ENCODE measurements around the gene CAPN5. TPM values are rescaled to one million over a fixed set of nuclear protein-coding genes. Genes with fewer than 3 reads are reported as not detected.

The CAPN5 gene
- total RNA-seq, 4 donors from 2014 or later = 15.9 to 24.5 (median 19.8) TPM

- H3K27me3 ChIP-seq = peaks cover 0 to 18% of the 10 kb centered on the region in 2 donors
- H3K4me1 ChIP-seq = peaks cover 0 to 26% (median 0%) of the 10 kb centered on the region in 4 donors
- H3K27ac ChIP-seq = no peak overlapping the region
- no peak for TF ChIP-seq EP300 (IDR thresholded peaks at IDR 0.05)
- no peak for TF ChIP-seq CTCF (IDR thresholded peaks at IDR 0.05)
- no peak for TF ChIP-seq POLR2A (IDR thresholded peaks at IDR 0.05)
- H3K9me3 ChIP-seq = no peaks in the 10 kb centered on the region
- H3K36me3 ChIP-seq = no peaks in the 10 kb centered on the region
- 97 to 98% methylated on average over 4 of the region's 4 CpGs for WGBS, 2 donors
- H3K4me3 ChIP-seq = no peak overlapping the region
- DNase-seq (ENCODE audit: low spot score in 2 of 2) = no peak
Measured at GRCh38 chr11:77141475-77141874, 74.7 kb downstream of the CAPN5 start.

GRCh38 chr11:77142091-77142975 lies 75.6 kb downstream of the CAPN5 start:
- DNase-seq (ENCODE audit: low spot score in 2 of 2) = no peak
- Histone ChIP-seq H3K36me3 (no peaks in the 10 kb centered on the region), H3K4me1 (peaks cover 0 to 30% (median 0%) of the 10 kb centered on the region in 4 donors), H3K27me3 (peaks cover 0 to 13% of the 10 kb centered on the region in 2 donors), H3K27ac (no peak overlapping the region), H3K9me3 (no peaks in the 10 kb centered on the region), H3K4me3 (no peak overlapping the region)
- WGBS, 2 donors = 91 to 92% methylated on average over 11 of the region's 11 CpGs
- TF ChIP-seq EP300 (IDR thresholded peaks at IDR 0.05) = no peak

GRCh38 chr11:77143405-77144020 lies 76.7 kb downstream of the CAPN5 start:
- Histone ChIP-seq H3K36me3 (no peaks in the 10 kb centered on the region), H3K4me1 (peaks cover 0 to 31% (median 3%) of the 10 kb centered on the region in 4 donors), H3K27me3 (peaks cover 0 to 7% of the 10 kb centered on the region in 2 donors), H3K27ac (no peak overlapping the region), H3K4me3 (no peak overlapping the region), H3K9me3 (no peaks in the 10 kb centered on the region)
- WGBS, 2 donors = 88% methylated on average over 8 of the region's 8 CpGs
- no peak for DNase-seq (ENCODE audit: low spot score in 2 of 2)
- no peak for TF ChIP-seq CTCF (IDR thresholded peaks at IDR 0.05)

DNA sequence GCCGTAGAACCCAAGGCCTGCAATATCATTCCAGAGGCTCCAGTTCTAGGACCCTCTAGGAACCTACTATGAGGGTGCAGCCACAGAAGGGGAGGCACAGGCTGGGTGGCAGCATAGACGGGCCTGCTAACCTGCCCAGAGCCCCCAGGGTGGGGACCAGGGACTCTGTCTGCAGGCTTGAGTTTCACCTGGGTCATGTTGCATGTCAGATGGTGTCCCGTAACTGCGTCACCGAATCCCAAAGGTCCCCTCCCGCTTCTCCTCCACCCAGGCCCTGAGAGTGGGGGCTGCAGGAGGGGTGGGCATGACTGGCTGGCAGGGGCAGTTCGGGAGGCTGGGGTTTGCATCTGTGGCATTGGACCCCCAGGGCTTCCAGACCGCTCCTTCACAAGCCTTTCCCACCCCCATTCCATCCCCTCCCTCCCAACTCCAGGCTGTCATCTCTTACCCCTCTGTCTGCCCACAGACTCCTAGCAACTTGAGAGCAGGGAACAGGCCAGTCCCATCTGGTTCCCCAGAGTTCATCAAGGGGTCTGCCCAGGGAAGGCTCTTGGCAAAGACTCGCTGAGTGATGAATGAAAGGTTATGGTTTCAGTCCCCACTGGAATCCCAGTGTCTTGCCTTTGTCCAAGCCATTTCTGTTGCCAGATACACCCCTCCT lies 77.6 kb downstream of the CAPN5 start:
- TF ChIP-seq CTCF (IDR thresholded peaks at IDR 0.05) (no peak), POLR2A (IDR thresholded peaks at IDR 0.05) (no peak), EP300 (IDR thresholded peaks at IDR 0.05) (no peak)
- no peak overlapping the region for H3K27ac ChIP-seq
- peaks cover 0 to 6% of the 10 kb centered on the region in 2 donors for H3K27me3 ChIP-seq
- H3K4me3 ChIP-seq = no peak overlapping the region
- 87 to 91% methylated on average over 8 to 9 of the region's 9 CpGs for WGBS, 2 donors
- no peaks in the 10 kb centered on the region for H3K36me3 ChIP-seq
- peaks cover 0 to 26% (median 3%) of the 10 kb centered on the region in 4 donors for H3K4me1 ChIP-seq
- H3K9me3 ChIP-seq = no peaks in the 10 kb centered on the region
- DNase-seq (ENCODE audit: low spot score in 2 of 2) = no peak

DNA sequence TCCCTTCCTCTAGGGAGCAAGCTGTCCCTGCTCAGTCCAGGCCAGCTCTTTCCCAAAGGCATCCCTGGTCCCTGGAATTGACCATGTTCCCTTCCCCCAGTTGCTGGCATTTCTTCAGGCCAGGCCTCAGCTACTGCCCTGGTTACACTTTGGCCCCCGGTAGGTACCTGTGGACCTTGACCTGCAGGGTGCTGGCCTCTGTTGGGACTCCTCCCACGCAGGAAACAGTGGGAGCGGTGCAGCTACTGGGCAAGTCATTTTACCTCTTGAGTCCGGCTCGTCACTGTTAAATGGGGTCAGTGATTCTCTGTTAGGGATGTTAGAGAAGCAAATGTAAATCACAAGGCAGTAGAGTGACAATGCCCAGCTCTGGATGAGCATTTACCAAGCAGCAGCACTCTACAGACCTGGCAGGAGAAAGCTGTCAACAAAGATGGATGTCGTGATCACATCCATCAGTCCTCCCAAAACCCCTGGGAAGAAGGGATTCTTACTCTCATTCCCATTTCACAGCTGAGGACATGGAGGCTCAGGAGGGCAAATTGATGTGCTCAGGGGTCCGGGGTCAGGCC lies 78.2 kb downstream of the CAPN5 start:
- DNase-seq (ENCODE audit: low spot score in 2 of 2) = no peak
- WGBS, 2 donors = 83 to 87% methylated on average over 4 to 7 of the region's 7 CpGs

More for the DNA sequence above, 78.2 kb downstream of the CAPN5 start:
- no peaks in the 10 kb centered on the region for H3K9me3 ChIP-seq
- TF ChIP-seq EP300 (IDR thresholded peaks at IDR 0.05) = no peak
- TF ChIP-seq CTCF (IDR thresholded peaks at IDR 0.05) = no peak
- TF ChIP-seq POLR2A (IDR thresholded peaks at IDR 0.05) = no peak
- H3K36me3 ChIP-seq = no peaks in the 10 kb centered on the region
- H3K4me1 ChIP-seq = peaks cover 0 to 24% (median 3%) of the 10 kb centered on the region in 4 donors
- H3K4me3 ChIP-seq = no peak overlapping the region
- H3K27me3 ChIP-seq = peaks cover 0 to 6% of the 10 kb centered on the region in 2 donors
- H3K27ac ChIP-seq = no peak overlapping the region

Data from tibial nerve (tissue), 4 donors.